ENCODE results near the gene ATXN7L1. TPM values are rescaled to one million over a fixed set of nuclear protein-coding genes. Genes with fewer than 3 reads are reported as not detected.

Gene ATXN7L1
- total RNA-seq, 1 experiment from 2014 or later: 24.3 TPM

- Histone ChIP-seq H4K91ac (ENCODE audit: insufficient read length, low read depth, low read length) (no peak overlapping the region), H2BK20ac (ENCODE audit: low read depth, low read length, poor library complexity, severe bottlenecking) (no peak overlapping the region), H3K23me2 (ENCODE audit: insufficient read length, low read depth, low read length, poor library complexity, severe bottlenecking) (no peaks in the 10 kb centered on the region), H4K5ac (ENCODE audit: insufficient read length, low read depth, low read length) (no peak overlapping the region), H2BK12ac (ENCODE audit: insufficient read length, low read depth, low read length) (no peak overlapping the region), H3K27me3 (ENCODE audit: insufficient read depth, low read length) (no peaks in the 10 kb centered on the region), H3K4me2 (ENCODE audit: insufficient read depth, insufficient read length, low read length) (no peak overlapping the region), H3K23ac (ENCODE audit: insufficient read length, low read depth, low read length) (no peak overlapping the region), H2BK120ac (ENCODE audit: low read depth, low read length, poor library complexity, severe bottlenecking) (no peak overlapping the region), H2BK15ac (ENCODE audit: low read depth, low read length) (no peak overlapping the region), H3K56ac (ENCODE audit: insufficient read length, low read depth, low read length) (no peak overlapping the region), H2AK5ac (ENCODE audit: insufficient read length, low read length) (no peak overlapping the region), H3K79me2 (ENCODE audit: insufficient read depth, low read length) (no peaks in the 10 kb centered on the region), H2BK5ac (ENCODE audit: insufficient read length, low read length) (no peak overlapping the region), H3K27ac (ENCODE audit: insufficient read length, low read depth, low read length) (no peak overlapping the region), H3K9ac (ENCODE audit: extremely low read depth, insufficient read length, low read length) (no peak overlapping the region), H4K8ac (replicated peaks; ENCODE audit: insufficient read length, low read depth, low read length) (no peak overlapping the region), H2AFZ (ENCODE audit: low read length) (no peak overlapping the region), H3K4ac (ENCODE audit: low read depth, low read length) (no peak overlapping the region), H3K14ac (ENCODE audit: insufficient read depth, low read length) (no peak overlapping the region), H3K18ac (ENCODE audit: insufficient read length, low read depth, low read length) (no peak overlapping the region), H3K4me1 (ENCODE audit: insufficient read depth, low read length) (no peaks in the 10 kb centered on the region), H4K20me1 (ENCODE audit: control insufficient read depth, insufficient read depth, insufficient read length) (no peaks in the 10 kb centered on the region), H3K79me1 (ENCODE audit: insufficient read depth, low read depth, low read length, poor library complexity, severe bottlenecking) (no peaks in the 10 kb centered on the region), H3T11ph (ENCODE audit: low read length) (no peak overlapping the region), H3K9me3 (ENCODE audit: control insufficient read depth, low read depth, low read length) (no peaks in the 10 kb centered on the region)
- Mint-ChIP-seq H3K9me3 (peaks cover 5 to 6% of the 10 kb centered on the region in 2 experiments; a peak in 4 of 5 replicates), H3K36me3 (ENCODE audit: insufficient read depth in 1 of 3, low read depth in 3 of 3) (peaks cover 5% of the 10 kb centered on the region in 3 experiments; a peak in 5 of 7 replicates), H3K27me3 (ENCODE audit: low read depth) (no peaks in the 10 kb centered on the region), H3K27ac (no peak overlapping the region), H3K4me1 (peaks cover 0 to 6% of the 10 kb centered on the region in 2 experiments; a peak in 1 of 4 replicates), H3K4me3 (no peak overlapping the region)
- no peak for DNase-seq
- WGBS (ENCODE audit: extremely low coverage, insufficient read length, low lambda C conversion rate): no CpG with 5 or more reads among the region's 6 CpGs
- TF ChIP-seq, protein P1, sequence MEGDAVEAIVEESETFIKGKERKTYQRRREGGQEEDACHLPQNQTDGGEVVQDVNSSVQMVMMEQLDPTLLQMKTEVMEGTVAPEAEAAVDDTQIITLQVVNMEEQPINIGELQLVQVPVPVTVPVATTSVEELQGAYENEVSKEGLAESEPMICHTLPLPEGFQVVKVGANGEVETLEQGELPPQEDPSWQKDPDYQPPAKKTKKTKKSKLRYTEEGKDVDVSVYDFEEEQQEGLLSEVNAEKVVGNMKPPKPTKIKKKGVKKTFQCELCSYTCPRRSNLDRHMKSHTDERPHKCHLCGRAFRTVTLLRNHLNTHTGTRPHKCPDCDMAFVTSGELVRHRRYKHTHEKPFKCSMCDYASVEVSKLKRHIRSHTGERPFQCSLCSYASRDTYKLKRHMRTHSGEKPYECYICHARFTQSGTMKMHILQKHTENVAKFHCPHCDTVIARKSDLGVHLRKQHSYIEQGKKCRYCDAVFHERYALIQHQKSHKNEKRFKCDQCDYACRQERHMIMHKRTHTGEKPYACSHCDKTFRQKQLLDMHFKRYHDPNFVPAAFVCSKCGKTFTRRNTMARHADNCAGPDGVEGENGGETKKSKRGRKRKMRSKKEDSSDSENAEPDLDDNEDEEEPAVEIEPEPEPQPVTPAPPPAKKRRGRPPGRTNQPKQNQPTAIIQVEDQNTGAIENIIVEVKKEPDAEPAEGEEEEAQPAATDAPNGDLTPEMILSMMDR (conservative IDR thresholded peaks at IDR 0.05): no peak
Measured at GRCh38 chr7:105734233-105734632, 142.2 kb downstream of the ATXN7L1 start.
